ENCODE data around the gene RAD51B. TPM values are rescaled to one million over a fixed set of nuclear protein-coding genes. Genes with fewer than 3 reads are reported as not detected.

RAD51B gene
- total and polyA plus RNA-seq, 8 donors, result 10.8 to 18.3 (median 14.1) TPM

GRCh38 chr14:67917006-67917405 lies 97.4 kb downstream of the RAD51B start:
- Histone ChIP-seq H3K27ac (no peak overlapping the region), H3K4me3 (no peak overlapping the region), H3K27me3 (no peaks in the 10 kb centered on the region), H3K4me1 (no peaks in the 10 kb centered on the region), H3K36me3 (no peaks in the 10 kb centered on the region), H3K9me3 (no peaks in the 10 kb centered on the region)
- DNase-seq (no peak), ATAC-seq (no peak)
- intact Hi-C loops (cut with DNase I), result no loop called here
- no peak for TF ChIP-seq CTCF (IDR thresholded peaks at IDR 0.05)

GRCh38 chr14:67918838-67919237 lies 99.3 kb downstream of the RAD51B start:
- no peak overlapping the region for H3K27ac ChIP-seq
- TF ChIP-seq CTCF (IDR thresholded peaks at IDR 0.05), result no peak

GRCh38 chr14:67919259-67920032 lies 99.9 kb downstream of the RAD51B start:
- DNase-seq (no peak), ATAC-seq (no peak)
- H3K27me3 ChIP-seq, result no peaks in the 10 kb centered on the region
- intact Hi-C loops (cut with DNase I), result no loop called here
- no peaks in the 10 kb centered on the region for H3K4me1 ChIP-seq
- no peak overlapping the region for H3K27ac ChIP-seq
- H3K4me3 ChIP-seq, result no peak overlapping the region
- H3K36me3 ChIP-seq, result no peaks in the 10 kb centered on the region
- no peak for TF ChIP-seq CTCF (IDR thresholded peaks at IDR 0.05)
- H3K9me3 ChIP-seq, result no peaks in the 10 kb centered on the region

More at GRCh38 chr14:67918838-67919237, 99.3 kb downstream of the RAD51B start:
- no peaks in the 10 kb centered on the region for H3K9me3 ChIP-seq
- no peaks in the 10 kb centered on the region for H3K4me1 ChIP-seq
- no peaks in the 10 kb centered on the region for H3K27me3 ChIP-seq
- no peak overlapping the region for H3K4me3 ChIP-seq
- intact Hi-C loops (cut with DNase I), result no loop called here
- no peak for DNase-seq
- ATAC-seq, result no peak
- H3K36me3 ChIP-seq, result no peaks in the 10 kb centered on the region

GRCh38 chr14:67926821-67927220 lies 107.2 kb downstream of the RAD51B start:
- no peak for TF ChIP-seq CTCF (IDR thresholded peaks at IDR 0.05)
- Histone ChIP-seq H3K4me1 (no peaks in the 10 kb centered on the region), H3K9me3 (peaks cover 0 to 27% of the 10 kb centered on the region in 2 donors), H3K4me3 (no peak overlapping the region), H3K27me3 (no peaks in the 10 kb centered on the region), H3K27ac (no peak overlapping the region), H3K36me3 (no peaks in the 10 kb centered on the region)
- no peak for DNase-seq
- no peak for ATAC-seq
- intact Hi-C loops (cut with DNase I), result no loop called here

- no peaks in the 10 kb centered on the region for H3K36me3 ChIP-seq
- H3K4me1 ChIP-seq, result no peaks in the 10 kb centered on the region
- no peak for DNase-seq
- no peaks in the 10 kb centered on the region for H3K27me3 ChIP-seq
- intact Hi-C loops (cut with DNase I), result no loop called here
- no peak overlapping the region for H3K27ac ChIP-seq
- H3K9me3 ChIP-seq, result peaks cover 0 to 27% of the 10 kb centered on the region in 2 donors
- no peak for ATAC-seq
- H3K4me3 ChIP-seq, result no peak overlapping the region
- no peak for TF ChIP-seq CTCF (IDR thresholded peaks at IDR 0.05)
These were observed 107.7 kb downstream of the RAD51B start for GRCh38 chr14:67927244-67927643.

Measured in left lung (tissue), 10 donors.